ENCODE measurements around the gene SYMPK.
A peak's percentile ranks its signal among the peaks of the same experiment; 100 is the strongest.
"Not testable (repeated sequence)": the region's sequence is repeated elsewhere in the genome, so short reads cannot be mapped to it uniquely, and the experiment has no call there.

SYMPK gene

DNA sequence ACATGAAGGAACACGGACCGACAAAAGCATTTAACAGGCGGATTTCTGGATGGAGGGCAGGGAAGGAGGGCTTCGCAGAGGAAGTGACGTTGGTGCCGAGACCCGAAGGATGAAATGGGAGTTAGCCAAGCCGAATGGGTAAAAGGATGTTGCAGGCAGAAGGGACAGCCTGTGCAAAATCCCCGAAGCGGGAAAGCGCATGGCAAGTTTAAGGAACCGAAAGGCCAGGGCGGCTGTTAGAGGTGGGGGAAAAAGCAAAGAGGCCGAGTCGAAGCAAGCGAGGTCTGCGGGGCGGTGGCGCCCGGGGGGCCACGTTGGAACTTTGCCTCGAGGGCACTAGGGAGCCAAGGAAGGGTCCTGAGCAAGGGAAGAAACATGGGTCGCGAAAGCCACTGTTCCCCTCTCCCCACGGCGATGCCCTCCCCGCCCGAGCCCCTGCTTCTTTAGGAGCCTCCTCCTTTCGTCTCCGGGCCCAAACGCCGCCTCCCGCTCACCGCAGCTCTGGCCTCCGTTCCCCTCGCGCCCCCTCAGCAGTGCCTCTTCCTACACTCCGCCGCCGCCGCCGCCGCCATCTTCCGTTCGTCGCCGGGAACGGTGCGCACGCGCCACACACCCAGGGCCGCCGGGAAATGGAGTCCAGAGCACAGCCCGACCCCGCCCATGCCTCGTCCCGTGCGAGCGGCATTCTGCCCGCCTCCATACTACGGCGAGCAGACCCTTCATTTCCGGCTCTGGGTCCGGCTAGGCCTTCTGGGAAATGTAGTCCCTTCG is at the start of gene SYMPK:
Gene SYMPK, minus strand, starts transcription at position 584 of the 771 bp plus-strand sequence. CDS start 8,652 bp downstream, outside the sequence.
- DNase-seq (ENCODE audit: low read depth, low spot score): peak; percentile 94

- no peak for DNase-seq (ENCODE audit: low read depth, low spot score)
Measured at GRCh38 chr19:45911291-45911690, 48.3 kb upstream of the SYMPK start.

- DNase-seq (ENCODE audit: low read depth, low spot score): no peak
Measured at GRCh38 chr19:45908956-45909355, 46.0 kb upstream of the SYMPK start.

DNA sequence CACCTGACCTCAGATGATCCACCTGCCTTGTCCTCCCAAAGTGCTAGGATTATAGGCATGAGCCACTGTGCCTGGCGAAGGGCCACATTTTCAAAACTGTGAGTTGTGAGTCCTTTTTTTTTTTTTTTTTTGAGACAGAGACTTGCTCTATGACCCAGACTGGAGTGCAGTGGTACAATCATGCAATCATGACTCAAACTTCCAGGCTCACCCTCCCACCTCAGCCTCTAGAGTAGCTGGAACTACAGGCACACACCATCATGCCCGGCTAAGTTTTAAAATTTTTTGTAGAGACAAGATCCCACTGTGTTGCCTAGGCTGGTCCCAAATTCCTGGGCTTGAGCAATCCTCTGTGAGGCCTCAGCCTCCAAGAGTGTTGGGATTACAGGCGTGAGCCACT is 43.3 kb upstream of the SYMPK start:
- no peak for DNase-seq (ENCODE audit: low read depth, low spot score)

DNA sequence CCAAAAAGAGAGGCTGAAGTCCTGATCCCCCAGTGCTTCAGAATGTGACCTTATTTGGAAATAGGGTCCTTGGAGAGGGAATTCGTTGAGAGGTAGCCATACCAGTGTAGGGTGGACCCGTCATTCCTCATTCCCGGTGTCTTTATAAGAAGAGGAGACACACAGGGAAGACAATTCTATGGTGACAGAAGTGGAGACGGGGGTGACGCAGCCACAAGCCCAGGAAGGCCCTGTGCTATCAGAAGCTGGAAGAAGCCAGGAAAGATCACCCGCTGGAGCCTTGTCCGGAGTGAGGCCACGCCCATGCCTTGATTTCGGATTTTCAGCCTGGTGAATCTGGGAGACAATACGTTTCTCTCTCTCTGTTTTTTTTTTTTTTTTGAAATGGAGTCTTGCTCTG is 42.1 kb upstream of the SYMPK start:
- DNase-seq (ENCODE audit: low read depth, low spot score): no peak

DNA sequence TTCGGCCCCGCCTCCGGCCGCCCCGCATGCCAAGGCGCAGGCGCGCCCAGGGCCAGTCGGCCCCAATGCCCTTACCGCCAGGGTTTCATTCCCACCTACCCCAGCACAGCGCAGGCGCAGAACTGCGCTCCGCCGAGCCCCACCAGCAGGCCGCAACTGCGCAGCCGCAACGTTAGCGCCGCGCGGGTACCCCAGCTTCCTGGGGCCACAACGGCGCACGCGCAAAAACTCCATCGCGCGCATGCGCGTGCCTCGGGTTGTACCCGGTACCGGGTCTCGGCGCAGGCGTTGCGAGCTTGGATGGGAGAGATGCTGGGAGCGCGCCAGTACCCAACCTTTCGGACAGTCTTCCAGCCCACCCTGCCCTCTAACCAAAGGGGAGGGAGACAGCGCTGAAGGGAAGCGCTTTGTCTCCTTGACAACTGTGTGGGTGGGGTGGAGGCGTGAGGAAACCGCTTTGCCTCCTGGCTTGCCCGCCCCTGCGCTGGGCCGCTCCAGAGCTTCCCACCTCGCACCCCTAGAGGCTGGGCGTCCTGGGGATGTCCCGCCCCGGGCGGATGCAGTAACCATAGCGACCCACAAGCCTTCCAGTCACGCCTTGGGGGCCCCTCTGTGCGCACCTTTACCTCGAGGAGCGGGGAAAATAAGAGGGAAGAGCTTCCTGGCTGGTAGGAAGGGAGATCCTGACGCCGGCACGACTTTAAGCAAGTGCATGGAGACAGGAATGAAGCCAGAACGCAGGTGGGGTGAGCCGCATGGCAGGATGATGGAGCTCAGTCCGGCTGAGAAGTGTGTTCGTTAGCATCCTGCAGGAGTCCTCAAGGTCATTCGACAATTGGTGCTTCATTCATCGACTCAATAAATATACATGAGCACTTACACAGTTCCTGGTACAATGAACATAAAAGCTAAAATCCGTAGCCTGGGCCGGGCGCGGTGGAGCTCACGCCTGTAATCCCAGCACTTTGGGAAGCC is 40.0 kb upstream of the SYMPK start:
- peak; percentile 93 for DNase-seq (ENCODE audit: low read depth, low spot score)

GRCh38 chr19:45901912-45902650 is 39.1 kb upstream of the SYMPK start, which contains the start of gene MYPOP:
Gene MYPOP, minus strand, starts transcription at chr19:45902613. Its CDS starts 840 bp downstream, at chr19:45901773.
- no peak for DNase-seq (ENCODE audit: low read depth, low spot score)

DNA sequence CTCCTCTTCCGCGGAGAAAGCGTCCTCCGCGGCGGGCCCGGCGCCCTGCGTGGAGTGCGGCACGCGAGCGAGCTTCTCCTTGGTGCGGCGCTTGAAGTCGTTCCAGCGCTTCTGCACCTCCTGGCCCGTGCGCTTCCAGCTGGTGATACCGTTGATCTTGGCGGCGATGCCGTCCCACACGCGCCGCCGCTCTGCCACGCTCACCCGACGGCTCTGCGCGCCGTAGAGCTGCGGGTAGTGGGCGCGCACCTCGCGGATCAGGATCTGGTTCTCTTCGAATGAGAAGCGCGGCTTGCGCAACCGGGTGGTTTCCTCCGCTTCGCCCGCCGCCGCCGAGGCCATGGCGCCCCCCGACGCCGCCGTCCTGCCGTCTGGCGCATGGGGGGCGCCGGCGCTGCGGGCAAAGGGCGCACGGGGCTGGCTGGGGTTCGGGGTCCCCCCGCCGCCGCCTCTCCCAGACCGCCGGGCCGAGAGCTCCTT is 38.5 kb upstream of the SYMPK start:
- no peak for DNase-seq (ENCODE audit: low read depth, low spot score)

GRCh38 chr19:45900738-45901431 is 37.9 kb upstream of the SYMPK start:
- no peak for DNase-seq (ENCODE audit: low read depth, low spot score)

DNA sequence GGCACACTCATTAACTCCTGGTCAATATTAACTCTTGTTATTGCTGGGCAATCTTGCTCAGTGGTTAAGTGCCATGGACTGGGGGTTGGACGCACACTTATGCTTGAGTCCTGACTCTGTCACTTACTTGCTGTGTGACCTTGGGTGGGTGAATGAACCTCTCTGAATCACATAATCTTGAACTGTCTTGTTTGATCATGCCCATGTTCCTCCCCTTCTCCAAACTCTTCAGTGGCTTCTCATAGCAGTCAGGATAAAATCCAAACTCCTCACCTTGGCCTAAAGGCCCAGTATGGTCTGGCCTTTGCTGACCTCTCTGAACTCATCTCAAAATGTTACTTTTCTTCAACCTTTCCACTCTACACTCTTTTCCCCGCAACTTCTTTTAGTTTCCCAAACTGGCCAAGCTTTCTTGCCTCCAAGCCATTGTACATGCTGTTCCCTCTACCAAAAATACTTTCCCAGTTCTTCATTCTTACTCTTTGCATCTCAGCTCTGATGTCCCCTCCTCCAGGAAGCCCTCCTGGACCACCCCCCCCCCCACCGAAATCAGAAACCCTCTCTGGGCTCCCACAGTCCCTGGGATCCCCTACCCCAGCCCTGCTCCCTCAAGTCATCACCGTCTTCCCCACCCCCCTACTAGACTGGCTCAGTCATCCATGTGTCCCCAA is 37.1 kb upstream of the SYMPK start:
- DNase-seq (ENCODE audit: low read depth, low spot score): no peak

DNA sequence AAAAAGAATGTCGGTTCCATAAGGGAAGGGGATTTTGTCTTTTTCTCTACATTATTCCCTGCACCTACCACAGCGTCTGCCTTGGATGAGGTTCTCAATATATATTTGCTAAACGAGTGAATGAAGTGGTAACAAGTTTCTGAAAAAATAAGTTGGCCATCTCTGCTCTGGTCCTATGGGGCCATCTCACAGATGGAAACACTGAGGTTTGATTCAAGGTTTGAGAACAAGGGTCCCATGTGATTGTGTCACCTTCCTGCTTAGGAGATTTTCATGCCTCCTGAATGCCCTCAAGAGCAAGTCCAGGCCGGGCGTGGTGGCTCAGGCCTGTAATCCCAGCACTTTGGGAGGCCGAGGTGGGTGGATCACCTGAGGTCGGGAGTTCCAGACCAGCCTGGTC is 36.3 kb upstream of the SYMPK start:
- DNase-seq (ENCODE audit: low read depth, low spot score): no peak

GRCh38 chr19:45897261-45897812 is 34.4 kb upstream of the SYMPK start:
- DNase-seq (ENCODE audit: low read depth, low spot score): no peak

DNA sequence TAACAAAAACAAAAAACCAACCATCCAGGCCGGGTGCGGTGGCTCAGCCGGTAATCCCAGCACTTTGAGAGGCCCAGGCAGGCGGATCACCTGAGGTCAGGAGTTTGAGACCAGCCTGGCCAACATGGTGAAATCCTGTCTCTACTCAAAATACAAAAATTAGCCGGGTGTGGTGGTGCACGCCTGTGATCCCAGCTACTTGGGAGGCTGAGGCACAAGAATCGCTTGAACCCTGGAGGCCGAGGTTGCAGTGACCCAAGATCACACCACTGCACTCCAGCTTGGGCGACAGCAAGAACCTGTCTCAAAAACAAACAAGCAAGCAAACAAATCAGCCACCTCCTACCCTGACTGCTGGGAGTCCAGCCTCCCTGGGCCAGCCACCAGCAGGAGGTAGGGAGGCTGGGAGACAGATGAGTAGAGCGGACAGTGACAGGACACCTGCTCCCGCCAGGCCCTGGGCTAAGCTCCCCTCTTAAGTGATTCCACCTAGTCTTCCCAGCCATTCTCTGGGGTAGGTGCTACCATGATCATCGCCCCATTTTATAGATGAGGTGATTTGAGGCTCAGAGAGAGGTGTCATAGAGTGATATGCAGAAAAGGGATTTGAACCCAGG is 33.1 kb upstream of the SYMPK start:
- DNase-seq (ENCODE audit: low read depth, low spot score): not testable (repeated sequence)

DNA sequence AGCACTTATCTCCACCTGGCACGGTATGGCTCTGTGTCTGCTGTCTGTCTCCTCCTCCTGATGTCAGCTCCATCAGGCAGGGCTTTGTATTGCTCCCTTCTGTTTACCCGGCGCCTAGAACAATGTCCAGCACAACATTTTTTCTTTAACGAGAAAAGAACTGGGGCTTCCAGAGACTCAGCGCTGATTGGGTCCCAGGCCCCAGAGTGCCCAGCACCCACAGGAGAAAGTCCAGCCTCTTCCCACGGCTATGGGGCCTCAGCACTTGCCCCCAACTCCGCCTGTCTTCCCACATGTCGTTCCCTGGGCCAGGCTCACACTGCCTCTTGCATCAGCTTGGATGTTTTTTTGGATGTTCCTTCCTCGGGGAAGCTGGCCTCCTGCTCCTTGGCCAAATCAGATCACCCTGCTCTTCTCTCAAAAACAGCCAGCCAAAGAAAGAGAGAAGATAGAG is 32.6 kb upstream of the SYMPK start:
- no peak for DNase-seq (ENCODE audit: low read depth, low spot score)

GRCh38 chr19:45890877-45891276 is 27.9 kb upstream of the SYMPK start:
- no peak for DNase-seq (ENCODE audit: low read depth, low spot score)

- no peak for DNase-seq (ENCODE audit: low read depth, low spot score)
Measured at GRCh38 chr19:45889210-45889885, 26.4 kb upstream of the SYMPK start.

- DNase-seq (ENCODE audit: low read depth, low spot score): no peak
Measured at GRCh38 chr19:45887200-45887710, 24.3 kb upstream of the SYMPK start.

GRCh38 chr19:45886427-45887199 is 23.7 kb upstream of the SYMPK start:
- peak; percentile 89 for DNase-seq (ENCODE audit: low read depth, low spot score)

Data from smooth muscle cell of the brain vasculature (primary cell).